Glomerular visceral epithelial cell (primary cell): Measurements from ENCODE around the gene MAP3K15.

Experiments used
- DNase-seq: peaks from one replicate; pipeline ENCODE4 v3.0.0-alpha.2; 2016; ENCODE audit errors: extremely low spot score

Gene MAP3K15

GRCh38 chrX:19514791-19515614 lies at the start of gene MAP3K15:
Gene MAP3K15, minus strand, starts transcription at chrX:19515508. Its CDS starts 247 bp downstream, at chrX:19515261.
- peak; percentile 16 for DNase-seq

- no peak for DNase-seq
These were observed 49.3 kb upstream of the MAP3K15 start for GRCh38 chrX:19564606-19565005.

- no peak for DNase-seq
These were observed 48.4 kb upstream of the MAP3K15 start for GRCh38 chrX:19563746-19564145.

- no peak for DNase-seq
These were observed 48.0 kb upstream of the MAP3K15 start for GRCh38 chrX:19563327-19563726.

GRCh38 chrX:19560611-19561010 lies 45.3 kb upstream of the MAP3K15 start:
- DNase-seq: no peak

GRCh38 chrX:19557822-19558221 lies 42.5 kb upstream of the MAP3K15 start:
- no peak for DNase-seq

GRCh38 chrX:19556202-19556601 lies 40.9 kb upstream of the MAP3K15 start:
- no peak for DNase-seq

- DNase-seq: no peak
These were observed 40.4 kb upstream of the MAP3K15 start for GRCh38 chrX:19555683-19556082.

GRCh38 chrX:19555236-19555635 lies 39.9 kb upstream of the MAP3K15 start:
- no peak for DNase-seq

GRCh38 chrX:19554786-19555185 lies 39.5 kb upstream of the MAP3K15 start:
- DNase-seq: peak; percentile 67

- no peak for DNase-seq
These were observed 37.5 kb upstream of the MAP3K15 start for GRCh38 chrX:19552793-19553192.

GRCh38 chrX:19549838-19550237 lies 34.5 kb upstream of the MAP3K15 start:
- no peak for DNase-seq

GRCh38 chrX:19548934-19549333 lies 33.6 kb upstream of the MAP3K15 start:
- no peak for DNase-seq

GRCh38 chrX:19548279-19548678 lies 33.0 kb upstream of the MAP3K15 start:
- no peak for DNase-seq

- DNase-seq: no peak
These were observed 30.3 kb upstream of the MAP3K15 start for GRCh38 chrX:19545651-19546050.

GRCh38 chrX:19544693-19545305 lies 29.5 kb upstream of the MAP3K15 start:
- DNase-seq: peak; percentile 49

GRCh38 chrX:19543951-19544381 lies 28.7 kb upstream of the MAP3K15 start:
- DNase-seq: no peak

GRCh38 chrX:19543020-19543715 lies 27.9 kb upstream of the MAP3K15 start:
- no peak for DNase-seq

GRCh38 chrX:19541931-19542330 lies 26.6 kb upstream of the MAP3K15 start:
- no peak for DNase-seq

- no peak for DNase-seq
These were observed 25.9 kb upstream of the MAP3K15 start for GRCh38 chrX:19541196-19541595.

GRCh38 chrX:19540076-19540475 lies 24.8 kb upstream of the MAP3K15 start:
- no peak for DNase-seq

GRCh38 chrX:19539665-19540064 lies 24.4 kb upstream of the MAP3K15 start:
- DNase-seq: no peak

GRCh38 chrX:19535476-19535875 lies 20.2 kb upstream of the MAP3K15 start:
- no peak for DNase-seq
